ENCODE results near the gene C6orf62.
"Not testable (repeated sequence)": the region's sequence is repeated elsewhere in the genome, so short reads cannot be mapped to it uniquely, and the experiment has no call there.

GRCh38 chr6:24671077-24671476 lies 47.9 kb downstream of the C6orf62 start:
- not testable (repeated sequence) for TF ChIP-seq CTCF, POLR2A (IDR thresholded peaks at IDR 0.05)
